Esophagus squamous epithelium (tissue), 4 donors: ENCODE data around the gene FBLIM1.

Source experiments
- POLR2A ChIP-seq, 4 donors: fragments of 450-650 bp; IDR thresholded peaks; one replicate each; pipeline ENCODE4 v1.6.1; 2017; ENCODE audit warnings: antibody characterized with exemption in 4 of 4, mild to moderate bottlenecking in 4 of 4, moderate library complexity in 3 of 4
- TF ChIP-seq, protein P1 (sequence below), 6 experiments: fragments of 450-650 bp in 4 of 6; fragments of 200-600 bp in 2 of 6; sonication (generic) in 2 of 6; IDR thresholded peaks; one replicate each; pipeline ENCODE4 v1.5.1; 2016 to 2019; ENCODE audit warnings: antibody characterized with exemption in 6 of 6, mild to moderate bottlenecking in 4 of 6, moderate library complexity in 4 of 6

DNA sequence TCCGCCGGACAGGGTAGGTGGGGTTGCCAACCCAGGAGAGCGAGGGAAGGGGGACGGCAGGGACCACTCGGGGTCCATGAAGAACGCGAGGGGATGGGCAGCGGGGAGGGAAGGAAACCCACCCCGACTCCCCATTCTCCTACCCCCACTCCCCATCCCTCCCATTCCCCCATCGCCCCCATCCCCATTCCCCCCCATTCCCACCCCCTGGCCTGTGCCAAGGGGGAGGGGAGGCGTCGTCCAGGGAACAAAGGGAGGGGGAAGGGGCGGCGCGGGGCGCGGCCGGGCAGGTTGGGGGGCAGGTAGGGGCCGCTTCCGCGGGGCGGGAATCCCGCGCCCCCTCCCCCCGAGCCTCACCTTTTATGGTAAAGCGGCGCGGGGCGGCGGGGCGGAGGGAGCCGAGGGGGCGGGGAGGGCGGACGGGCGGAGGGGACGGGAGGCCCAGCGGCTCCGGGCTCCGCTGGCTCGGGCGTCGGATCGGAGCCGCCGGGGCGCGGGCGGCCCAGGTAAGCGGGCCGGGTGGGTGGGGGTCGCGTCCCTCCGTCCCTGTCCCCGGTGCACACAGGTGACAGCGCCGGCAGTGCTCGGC, at the start of gene FBLIM1:
- TF ChIP-seq, protein P1, sequence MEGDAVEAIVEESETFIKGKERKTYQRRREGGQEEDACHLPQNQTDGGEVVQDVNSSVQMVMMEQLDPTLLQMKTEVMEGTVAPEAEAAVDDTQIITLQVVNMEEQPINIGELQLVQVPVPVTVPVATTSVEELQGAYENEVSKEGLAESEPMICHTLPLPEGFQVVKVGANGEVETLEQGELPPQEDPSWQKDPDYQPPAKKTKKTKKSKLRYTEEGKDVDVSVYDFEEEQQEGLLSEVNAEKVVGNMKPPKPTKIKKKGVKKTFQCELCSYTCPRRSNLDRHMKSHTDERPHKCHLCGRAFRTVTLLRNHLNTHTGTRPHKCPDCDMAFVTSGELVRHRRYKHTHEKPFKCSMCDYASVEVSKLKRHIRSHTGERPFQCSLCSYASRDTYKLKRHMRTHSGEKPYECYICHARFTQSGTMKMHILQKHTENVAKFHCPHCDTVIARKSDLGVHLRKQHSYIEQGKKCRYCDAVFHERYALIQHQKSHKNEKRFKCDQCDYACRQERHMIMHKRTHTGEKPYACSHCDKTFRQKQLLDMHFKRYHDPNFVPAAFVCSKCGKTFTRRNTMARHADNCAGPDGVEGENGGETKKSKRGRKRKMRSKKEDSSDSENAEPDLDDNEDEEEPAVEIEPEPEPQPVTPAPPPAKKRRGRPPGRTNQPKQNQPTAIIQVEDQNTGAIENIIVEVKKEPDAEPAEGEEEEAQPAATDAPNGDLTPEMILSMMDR (IDR thresholded peaks at IDR 0.05), result no peak
- no peak for TF ChIP-seq POLR2A (IDR thresholded peaks at IDR 0.05)
